ACC112 (cell line): ENCODE results near the gene CEP57L1.

ENCODE experiments used
- H2AFZ ChIP-seq: fragments of 200-600 bp; sonication (generic); one replicate; pipeline ENCODE4 v1.6.0; 2017; ENCODE audit warnings: antibody characterized with exemption, low read length; ENCODE audit not compliant: unreplicated experiment
- H3K27ac ChIP-seq: fragments of 200-600 bp; sonication (generic); 2 replicates; pipeline ENCODE4 v1.5.1; 2014; ENCODE audit warnings: low read depth, mild to moderate bottlenecking, antibody characterized with exemption, low read length, moderate library complexity
- H3K27me3 ChIP-seq: fragments of 200-600 bp; sonication (generic); 2 replicates; pipeline ENCODE4 v1.6.1; 2014; ENCODE audit warnings: mild to moderate bottlenecking, antibody characterized with exemption, low read length, moderate library complexity, mixed read lengths; ENCODE audit not compliant: insufficient read depth
- H3K36me3 ChIP-seq: fragments of 200-600 bp; sonication (generic); 2 replicates; pipeline ENCODE4 v1.6.1; 2016; ENCODE audit warnings: mild to moderate bottlenecking, antibody characterized with exemption, low read length, moderate library complexity, mixed read lengths; ENCODE audit not compliant: insufficient read depth
- H3K4me1 ChIP-seq: fragments of 200-600 bp; sonication (generic); one replicate; pipeline ENCODE4 v1.6.1; 2016; ENCODE audit warnings: low read length, mixed read lengths; ENCODE audit not compliant: insufficient read depth, unreplicated experiment, control insufficient read depth
- H3K4me3 ChIP-seq: fragments of 200-600 bp; sonication (generic); 2 replicates; pipeline ENCODE4 v1.5.1; 2014; ENCODE audit warnings: mild to moderate bottlenecking, low read depth, low read length
- H3K79me2 ChIP-seq: fragments of 200-600 bp; sonication (generic); one replicate; pipeline ENCODE4 v1.6.0; 2016; ENCODE audit warnings: low read length; ENCODE audit not compliant: control insufficient read depth, unreplicated experiment, insufficient read depth

CEP57L1 gene

DNA sequence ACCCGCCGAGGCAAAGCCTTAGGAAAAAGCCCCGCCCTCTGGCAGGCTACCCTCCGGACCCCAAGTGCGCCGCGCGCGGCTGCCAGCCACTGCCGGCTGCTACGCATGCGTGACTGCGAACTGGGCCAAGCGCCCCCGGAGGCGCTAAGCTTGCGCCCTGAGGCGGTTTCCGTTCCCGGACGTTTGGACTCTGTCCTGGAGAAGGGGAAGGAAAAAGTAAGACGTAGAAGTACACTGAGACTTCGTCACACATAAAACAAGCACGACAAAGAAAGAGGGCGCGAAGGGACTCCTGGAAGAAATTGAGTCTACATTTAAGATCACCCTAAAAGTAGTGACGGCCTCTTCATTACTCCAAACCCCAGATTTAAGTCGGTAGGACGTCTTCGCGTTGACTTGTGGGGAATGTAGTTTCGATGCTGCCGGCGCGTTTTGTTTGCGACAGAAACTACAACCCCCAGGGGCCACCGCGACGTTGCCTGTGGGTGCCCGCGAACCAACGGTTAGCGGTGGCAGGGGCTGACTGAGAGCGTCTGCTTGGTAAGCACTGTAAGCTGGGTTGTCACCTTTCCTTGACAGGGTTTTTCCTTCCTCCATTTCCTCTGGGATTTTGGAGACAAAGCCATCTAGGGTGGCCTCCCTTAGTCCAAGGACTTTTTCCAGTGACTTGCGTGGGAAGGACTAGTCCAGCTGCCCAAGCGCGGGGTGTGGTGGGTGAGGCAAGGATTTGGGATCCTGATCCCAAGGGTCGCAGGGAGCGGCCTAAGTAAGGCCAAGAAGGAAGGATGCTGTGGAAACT, at the start of gene CEP57L1:
TSS of gene CEP57L1 (plus strand) at position 472 of the 799 bp plus-strand sequence. CDS start 49,715 bp downstream, outside the sequence.
- H3K4me3 ChIP-seq: peak within 1 kb of the TSS; percentile 85
- H2AFZ ChIP-seq: peak within 1 kb of the TSS; percentile 83
- H3K27me3 ChIP-seq: no peaks in the 10 kb centered on the region
- H3K79me2 ChIP-seq: peaks cover 71% of the 10 kb centered on the region
- H3K27ac ChIP-seq: peak within 1 kb of the TSS; percentile 92
- H3K4me1 ChIP-seq: peaks cover 18% of the 10 kb centered on the region
- no peaks in the 10 kb centered on the region for H3K36me3 ChIP-seq

DNA sequence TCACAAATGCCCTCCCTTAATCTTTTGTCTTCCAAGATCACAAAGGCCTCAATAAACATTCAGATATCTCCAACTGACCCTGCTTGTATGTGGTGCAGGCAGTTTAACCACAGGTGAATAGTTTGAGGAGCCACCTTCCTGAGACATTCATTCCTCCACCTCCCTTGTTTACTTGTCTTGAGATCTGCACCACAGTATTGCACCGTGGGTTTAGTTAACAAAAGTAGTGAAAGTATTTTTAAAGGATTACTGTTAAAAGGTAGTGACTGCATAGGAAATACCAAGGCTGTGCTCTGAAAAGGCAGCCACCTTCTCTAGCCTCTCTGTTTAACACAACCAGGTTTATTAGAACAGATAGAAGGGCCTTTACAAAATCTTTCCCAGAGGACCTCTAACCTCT, 47.1 kb upstream of the CEP57L1 start:
- Histone ChIP-seq H2AFZ (no peak overlapping the region), H3K4me1 (peaks cover 14% of the 10 kb centered on the region), H3K27me3 (no peaks in the 10 kb centered on the region), H3K79me2 (no peaks in the 10 kb centered on the region), H3K4me3 (no peak overlapping the region), H3K36me3 (no peaks in the 10 kb centered on the region), H3K27ac (no peak overlapping the region)

DNA sequence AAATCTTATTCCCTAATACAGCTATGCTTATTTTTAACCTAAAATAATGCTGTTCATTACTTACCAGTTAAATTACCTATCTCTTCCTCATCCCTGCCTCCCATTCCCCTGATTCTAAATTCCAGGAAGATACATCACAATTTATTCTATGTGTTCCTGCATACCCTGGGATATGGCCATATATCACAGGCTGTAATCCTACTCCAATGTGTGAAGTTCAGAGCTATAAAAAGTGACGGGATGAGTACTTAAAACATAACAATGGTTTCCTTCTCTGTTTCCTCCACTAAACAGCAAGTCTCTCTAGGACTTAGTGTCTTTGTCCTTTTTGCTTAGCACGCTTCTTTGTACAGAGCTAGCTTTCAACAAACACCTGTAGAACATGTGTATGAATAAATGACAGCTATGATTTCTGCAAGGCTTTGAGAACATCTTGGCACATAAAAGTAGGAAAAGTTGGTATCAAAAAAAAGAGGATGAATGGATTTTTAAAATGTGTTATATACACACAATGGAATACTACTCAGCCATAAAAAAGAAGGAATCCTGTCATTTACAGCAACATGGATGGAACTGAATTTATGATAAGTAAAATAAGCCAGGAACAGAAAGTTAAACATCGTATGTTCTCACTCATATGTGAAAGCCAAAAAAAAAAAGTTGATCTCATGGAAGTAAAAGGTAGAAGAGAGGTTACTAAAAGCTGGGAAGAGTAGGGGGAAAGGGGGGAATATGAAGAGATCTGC, 46.5 kb upstream of the CEP57L1 start:
- H3K4me1 ChIP-seq: peaks cover 14% of the 10 kb centered on the region
- no peak overlapping the region for H3K27ac ChIP-seq
- no peak overlapping the region for H2AFZ ChIP-seq
- H3K79me2 ChIP-seq: no peaks in the 10 kb centered on the region
- H3K27me3 ChIP-seq: no peaks in the 10 kb centered on the region
- no peak overlapping the region for H3K4me3 ChIP-seq
- H3K36me3 ChIP-seq: no peaks in the 10 kb centered on the region

DNA sequence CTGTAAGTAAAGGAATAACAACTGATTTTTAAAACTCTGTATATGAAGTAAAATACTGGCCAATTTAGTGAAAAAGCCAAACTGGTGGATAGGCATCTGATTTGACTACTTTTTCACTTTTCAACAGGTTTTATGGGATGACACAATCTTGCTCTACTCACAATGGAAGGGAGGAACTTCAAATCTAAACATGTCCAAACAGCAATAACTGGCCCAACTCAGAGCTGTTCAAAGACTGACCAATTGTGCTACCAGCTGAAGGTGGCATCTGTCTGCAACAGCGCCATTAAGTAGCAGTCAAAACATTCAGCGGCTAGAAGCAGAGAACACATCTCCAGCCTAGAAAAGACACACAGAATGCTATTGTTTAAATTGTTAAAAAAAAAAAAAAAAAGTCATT, 45.3 kb upstream of the CEP57L1 start:
- Histone ChIP-seq H3K79me2 (no peaks in the 10 kb centered on the region), H3K4me1 (peaks cover 14% of the 10 kb centered on the region), H2AFZ (no peak overlapping the region), H3K27me3 (no peaks in the 10 kb centered on the region), H3K4me3 (no peak overlapping the region), H3K36me3 (no peaks in the 10 kb centered on the region), H3K27ac (no peak overlapping the region)

DNA sequence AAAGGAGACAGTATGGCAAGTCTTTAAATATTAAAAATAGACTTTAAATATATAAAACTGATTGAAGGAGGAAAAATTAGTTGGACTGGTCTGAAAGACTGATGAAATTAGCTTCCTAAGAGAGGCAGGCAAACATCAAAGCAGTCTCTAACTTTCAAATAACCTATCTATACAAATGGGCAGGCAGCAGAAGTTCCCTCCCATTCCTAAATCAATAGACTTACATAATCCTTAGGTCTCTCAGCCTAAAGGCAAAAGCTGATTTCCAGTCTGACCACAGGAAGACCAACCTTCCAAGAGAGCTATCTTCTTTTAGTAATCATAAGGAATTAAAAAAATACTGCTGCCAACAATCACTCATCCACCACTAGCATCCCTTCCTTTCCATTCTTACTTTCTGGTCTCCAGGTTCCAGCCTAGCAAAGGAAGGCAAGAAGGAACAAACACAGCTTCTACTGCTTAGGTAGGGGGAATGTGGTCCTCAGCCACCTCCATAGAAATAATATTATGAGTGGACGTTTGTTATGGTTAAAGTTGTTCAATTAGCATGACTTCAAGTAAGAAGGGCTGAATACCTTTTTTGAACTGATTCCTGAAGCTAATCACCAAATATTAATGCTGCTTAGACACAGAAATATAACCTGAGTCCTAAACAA, 44.7 kb upstream of the CEP57L1 start:
- peaks cover 14% of the 10 kb centered on the region for H3K4me1 ChIP-seq
- no peak overlapping the region for H3K27ac ChIP-seq
- no peak overlapping the region for H3K4me3 ChIP-seq
- no peak overlapping the region for H2AFZ ChIP-seq
- H3K36me3 ChIP-seq: no peaks in the 10 kb centered on the region
- no peaks in the 10 kb centered on the region for H3K27me3 ChIP-seq
- no peaks in the 10 kb centered on the region for H3K79me2 ChIP-seq

DNA sequence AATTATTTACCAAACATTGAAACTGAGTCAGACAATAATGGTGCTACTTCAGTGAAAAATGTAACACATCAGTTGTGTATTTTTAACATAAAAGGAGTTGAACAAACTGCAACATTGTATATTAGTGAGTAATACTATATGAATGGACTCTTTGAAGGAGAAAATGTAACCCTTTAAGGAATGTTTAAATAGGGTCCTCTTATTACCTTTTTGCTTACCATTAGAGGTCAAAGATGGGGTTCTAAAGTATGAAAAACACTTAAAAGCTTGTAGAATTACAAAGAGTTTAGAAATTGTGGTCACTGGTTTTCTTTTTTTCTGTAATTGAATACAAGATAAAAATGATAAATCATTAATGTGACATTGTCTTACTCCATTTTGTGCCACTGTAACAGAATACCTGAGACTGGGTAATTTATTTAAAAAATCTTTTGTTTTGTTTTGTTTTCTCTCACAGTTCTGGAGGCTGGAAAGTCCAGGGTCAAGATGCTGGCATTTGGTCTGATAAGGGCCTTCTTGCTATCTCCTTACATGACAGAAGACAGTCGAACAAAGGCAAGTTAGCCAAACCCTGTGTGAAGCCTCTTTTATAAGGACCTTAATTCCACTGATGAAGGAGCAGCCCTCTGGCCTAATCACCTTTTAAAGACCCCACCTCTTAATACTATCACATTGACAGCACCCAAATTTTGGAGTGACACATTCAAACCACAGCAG, 43.8 kb upstream of the CEP57L1 start:
- Histone ChIP-seq H3K79me2 (no peaks in the 10 kb centered on the region), H3K27me3 (no peaks in the 10 kb centered on the region), H2AFZ (no peak overlapping the region), H3K27ac (no peak overlapping the region), H3K4me3 (no peak overlapping the region), H3K36me3 (no peaks in the 10 kb centered on the region), H3K4me1 (peaks cover 18% of the 10 kb centered on the region)

DNA sequence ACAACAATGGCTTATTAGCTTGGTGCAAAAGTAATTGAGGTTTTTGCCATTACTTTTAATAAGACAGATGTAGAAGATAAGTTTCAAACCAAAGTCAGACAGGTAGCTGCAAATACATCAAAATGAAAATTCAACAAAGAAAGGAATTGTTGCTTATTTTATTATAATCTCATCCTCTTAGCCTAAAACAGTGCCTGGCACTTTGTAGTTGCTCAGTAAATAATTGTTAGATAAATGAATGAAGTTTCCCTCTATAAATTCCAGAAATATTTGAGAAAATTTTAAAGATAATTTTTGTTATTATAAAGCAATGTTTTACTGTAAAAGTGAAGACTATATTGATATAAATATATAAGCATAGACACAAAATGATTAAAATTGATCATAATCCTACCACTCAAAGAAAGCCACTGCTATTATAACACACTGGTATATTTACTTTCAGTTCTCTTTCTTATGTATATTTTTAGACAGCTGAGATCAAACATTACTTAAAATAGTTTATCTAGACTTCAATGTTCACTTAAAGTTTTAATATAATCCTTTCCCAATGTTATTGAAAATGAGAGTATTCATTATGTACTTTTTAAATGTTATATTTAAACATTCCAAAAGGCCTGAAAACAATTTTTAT, 43.2 kb upstream of the CEP57L1 start:
- Histone ChIP-seq H3K79me2 (no peaks in the 10 kb centered on the region), H3K36me3 (no peaks in the 10 kb centered on the region), H3K4me3 (no peak overlapping the region), H3K27ac (no peak overlapping the region), H3K27me3 (no peaks in the 10 kb centered on the region), H3K4me1 (peaks cover 19% of the 10 kb centered on the region), H2AFZ (no peak overlapping the region)

DNA sequence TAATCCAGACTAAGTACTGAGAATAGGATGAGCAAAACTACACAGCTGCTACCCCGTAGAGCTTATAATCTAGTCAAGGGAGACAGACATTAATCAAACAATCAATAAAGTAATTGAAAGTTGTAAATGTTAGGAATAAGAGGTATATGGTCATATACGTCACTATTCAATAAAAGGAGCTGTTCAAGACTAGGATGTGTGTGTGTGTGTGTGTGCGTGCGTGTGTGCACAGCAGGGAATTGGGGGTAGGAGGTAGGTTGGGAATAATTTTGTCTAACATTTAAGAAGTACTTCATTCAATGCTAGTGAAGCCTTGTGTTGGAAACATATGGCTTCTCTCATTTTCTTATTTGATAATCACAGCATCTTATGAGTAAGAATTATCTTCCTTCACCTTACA, 42.5 kb upstream of the CEP57L1 start:
- Histone ChIP-seq H3K36me3 (no peaks in the 10 kb centered on the region), H3K27ac (no peak overlapping the region), H3K27me3 (no peaks in the 10 kb centered on the region), H3K4me3 (no peak overlapping the region), H3K79me2 (peaks cover 3% of the 10 kb centered on the region), H3K4me1 (peaks cover 19% of the 10 kb centered on the region), H2AFZ (no peak overlapping the region)

DNA sequence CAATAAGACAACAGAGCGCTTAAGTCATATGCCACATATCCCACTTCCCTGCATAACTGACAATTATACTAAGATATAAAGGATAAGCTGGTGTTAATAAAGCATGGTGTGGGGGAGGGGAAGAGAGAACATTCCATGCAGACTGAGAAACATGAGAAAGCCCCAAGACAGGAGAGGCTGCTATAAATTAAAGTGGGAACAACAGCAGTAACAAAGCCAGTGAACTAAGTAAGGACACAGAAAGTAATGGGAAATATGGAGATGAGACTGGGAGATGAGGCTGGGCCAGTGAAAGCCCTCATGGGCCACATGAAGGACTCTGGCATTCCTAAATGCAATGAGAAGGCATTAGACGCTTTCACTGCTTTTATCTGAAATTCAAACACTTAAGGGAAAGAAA, 42.0 kb upstream of the CEP57L1 start:
- no peak overlapping the region for H2AFZ ChIP-seq
- H3K27ac ChIP-seq: no peak overlapping the region
- H3K27me3 ChIP-seq: no peaks in the 10 kb centered on the region
- peaks cover 3% of the 10 kb centered on the region for H3K79me2 ChIP-seq
- no peaks in the 10 kb centered on the region for H3K36me3 ChIP-seq
- peaks cover 19% of the 10 kb centered on the region for H3K4me1 ChIP-seq
- no peak overlapping the region for H3K4me3 ChIP-seq

DNA sequence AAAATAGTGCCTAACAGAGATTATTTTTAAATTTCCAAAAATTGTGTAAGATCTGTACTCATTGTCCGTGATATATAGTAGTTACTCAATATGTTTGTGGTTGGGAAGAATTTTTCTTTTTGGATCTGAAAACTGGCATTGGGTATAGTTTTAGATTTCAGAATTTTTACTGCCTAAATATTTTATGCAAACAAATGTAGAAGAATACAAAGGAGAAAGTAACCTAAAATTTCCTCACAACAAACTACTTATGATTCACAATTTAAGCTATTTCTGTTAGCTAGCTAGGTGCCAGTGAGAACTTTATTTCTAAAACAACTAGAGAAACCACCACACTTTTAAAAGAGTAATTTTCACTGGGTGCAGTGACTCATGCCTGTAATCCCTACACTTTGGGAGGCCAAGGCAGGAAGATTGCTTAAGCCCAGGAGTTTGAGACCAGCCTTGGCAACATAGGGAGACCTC, 39.5 kb upstream of the CEP57L1 start:
- Histone ChIP-seq H3K27ac (peak overlapping the region; percentile 59), H3K27me3 (no peaks in the 10 kb centered on the region), H3K36me3 (no peaks in the 10 kb centered on the region), H2AFZ (no peak overlapping the region), H3K4me1 (peaks cover 34% of the 10 kb centered on the region), H3K4me3 (no peak overlapping the region), H3K79me2 (peaks cover 3% of the 10 kb centered on the region)
